ENCODE measurements around the gene TMEM255B. TPM values are rescaled to one million over a fixed set of nuclear protein-coding genes. Genes with fewer than 3 reads are reported as not detected.

The TMEM255B gene
- total RNA-seq, 1 experiment from 2014 or later, result not detected

- no peak overlapping the region for H3K27ac Mint-ChIP-seq (ENCODE audit: unreplicated experiment)
- no peak overlapping the region for H3K4me3 Mint-ChIP-seq (ENCODE audit: low read depth, unreplicated experiment)
- H3K9me3 Mint-ChIP-seq (ENCODE audit: low read depth, unreplicated experiment), result peaks cover 2% of the 10 kb centered on the region
- no peak for TF ChIP-seq CTCF (IDR thresholded peaks at IDR 0.05; ENCODE audit: unreplicated experiment)
- no TSS peak for BruUV-seq (replicated peaks)
- DNase-seq, result no peak
- no peaks in the 10 kb centered on the region for H3K36me3 Mint-ChIP-seq (ENCODE audit: insufficient read depth, unreplicated experiment)
- no peaks in the 10 kb centered on the region for H3K27me3 Mint-ChIP-seq (ENCODE audit: unreplicated experiment)
- CTCF ChIA-PET, result no interaction called here
- no peaks in the 10 kb centered on the region for H3K4me1 Mint-ChIP-seq (ENCODE audit: low read depth, unreplicated experiment)
- intact Hi-C loops (cut with micrococcal nuclease; ENCODE audit: unreplicated experiment), result no loop called here
These were observed 45.8 kb downstream of the TMEM255B start for GRCh38 chr13:113804703-113805430.

GRCh38 chr13:113805431-113806103 lies 46.5 kb downstream of the TMEM255B start:
- no peak for DNase-seq
- H3K27me3 Mint-ChIP-seq (ENCODE audit: unreplicated experiment), result no peaks in the 10 kb centered on the region
- H3K4me3 Mint-ChIP-seq (ENCODE audit: low read depth, unreplicated experiment), result no peak overlapping the region
- no peaks in the 10 kb centered on the region for H3K4me1 Mint-ChIP-seq (ENCODE audit: low read depth, unreplicated experiment)
- TF ChIP-seq CTCF (IDR thresholded peaks at IDR 0.05; ENCODE audit: unreplicated experiment), result no peak
- no peaks in the 10 kb centered on the region for H3K36me3 Mint-ChIP-seq (ENCODE audit: insufficient read depth, unreplicated experiment)
- CTCF ChIA-PET, result no interaction called here
- intact Hi-C loops (cut with micrococcal nuclease; ENCODE audit: unreplicated experiment), result no loop called here
- no peak overlapping the region for H3K27ac Mint-ChIP-seq (ENCODE audit: unreplicated experiment)
- no TSS peak for BruUV-seq (replicated peaks)
- peaks cover 2% of the 10 kb centered on the region for H3K9me3 Mint-ChIP-seq (ENCODE audit: low read depth, unreplicated experiment)

- H3K27me3 Mint-ChIP-seq (ENCODE audit: unreplicated experiment), result no peaks in the 10 kb centered on the region
- H3K9me3 Mint-ChIP-seq (ENCODE audit: low read depth, unreplicated experiment), result peaks cover 2% of the 10 kb centered on the region
- TF ChIP-seq CTCF (IDR thresholded peaks at IDR 0.05; ENCODE audit: unreplicated experiment), result no peak
- H3K4me1 Mint-ChIP-seq (ENCODE audit: low read depth, unreplicated experiment), result no peaks in the 10 kb centered on the region
- H3K36me3 Mint-ChIP-seq (ENCODE audit: insufficient read depth, unreplicated experiment), result no peaks in the 10 kb centered on the region
- CTCF ChIA-PET, result no interaction called here
- no peak overlapping the region for H3K27ac Mint-ChIP-seq (ENCODE audit: unreplicated experiment)
- DNase-seq, result no peak
- no TSS peak for BruUV-seq (replicated peaks)
- no peak overlapping the region for H3K4me3 Mint-ChIP-seq (ENCODE audit: low read depth, unreplicated experiment)
- intact Hi-C loops (cut with micrococcal nuclease; ENCODE audit: unreplicated experiment), result no loop called here
These were observed 47.1 kb downstream of the TMEM255B start for GRCh38 chr13:113806104-113806471.

- peaks cover 2% of the 10 kb centered on the region for H3K9me3 Mint-ChIP-seq (ENCODE audit: low read depth, unreplicated experiment)
- no peaks in the 10 kb centered on the region for H3K27me3 Mint-ChIP-seq (ENCODE audit: unreplicated experiment)
- intact Hi-C loops (cut with micrococcal nuclease; ENCODE audit: unreplicated experiment), result no loop called here
- H3K27ac Mint-ChIP-seq (ENCODE audit: unreplicated experiment), result no peak overlapping the region
- DNase-seq, result no peak
- H3K4me3 Mint-ChIP-seq (ENCODE audit: low read depth, unreplicated experiment), result no peak overlapping the region
- no peak for TF ChIP-seq CTCF (IDR thresholded peaks at IDR 0.05; ENCODE audit: unreplicated experiment)
- no TSS peak for BruUV-seq (replicated peaks)
- CTCF ChIA-PET, result no interaction called here
- H3K36me3 Mint-ChIP-seq (ENCODE audit: insufficient read depth, unreplicated experiment), result no peaks in the 10 kb centered on the region
- H3K4me1 Mint-ChIP-seq (ENCODE audit: low read depth, unreplicated experiment), result no peaks in the 10 kb centered on the region
These were observed 47.5 kb downstream of the TMEM255B start for GRCh38 chr13:113806526-113806925.
